Vagina (tissue), 2 donors: ENCODE results near the gene UBE2D1.

Experiments used
- CTCF ChIP-seq, 3 experiments: fragments of 450-650 bp in 2 of 3; fragments of 200-600 bp in 1 of 3; sonication (generic) in 1 of 3; IDR thresholded peaks; one replicate each; pipeline ENCODE4 v1.5.1; 2017 to 2019; ENCODE audit warnings: antibody characterized with exemption in 3 of 3, mild to moderate bottlenecking in 2 of 3, moderate library complexity in 2 of 3
- POLR2AphosphoS5 ChIP-seq, 2 donors: sonication (generic); formaldehyde crosslinking; IDR thresholded peaks; one replicate each; pipeline ENCODE4 v1.9.0; 2017; ENCODE audit warnings: antibody characterized with exemption in 2 of 2, mild to moderate bottlenecking in 2 of 2, low read depth in 1 of 2; ENCODE audit not compliant: insufficient read depth in 1 of 2

GRCh38 chr10:58352956-58353610 lies 18.3 kb downstream of the UBE2D1 start:
- TF ChIP-seq POLR2AphosphoS5 (IDR thresholded peaks at IDR 0.05; ENCODE audit: insufficient read depth in 1 of 2, low read depth in 1 of 2) (no peak), CTCF (IDR thresholded peaks at IDR 0.05) (no peak)
